Measurements from ENCODE around the gene SLC30A7.

Gene SLC30A7

DNA sequence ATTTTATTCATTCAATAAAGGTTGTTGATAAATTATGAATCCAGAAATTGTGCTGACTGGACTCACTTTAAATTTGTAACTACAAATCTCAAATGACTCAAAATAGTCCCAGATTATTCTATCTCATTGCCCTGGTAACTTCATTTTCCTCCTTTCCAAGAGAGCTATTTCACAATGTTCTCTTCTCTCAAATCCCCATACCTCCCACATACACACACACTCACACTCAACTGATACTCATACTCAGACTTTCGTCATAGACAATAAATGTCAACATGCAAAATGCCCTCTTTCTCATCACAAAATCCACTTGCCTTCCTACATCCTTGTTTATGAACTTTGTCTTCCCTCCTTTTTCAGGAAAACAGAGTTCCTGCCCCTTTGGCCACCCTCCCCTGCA is 34.5 kb upstream of the SLC30A7 start:
- no peak overlapping the region for H3K4me3 ChIP-seq (ENCODE audit: low read depth, low read length)
- no peak for DNase-seq (ENCODE audit: low read depth)
- TF ChIP-seq, protein P1, sequence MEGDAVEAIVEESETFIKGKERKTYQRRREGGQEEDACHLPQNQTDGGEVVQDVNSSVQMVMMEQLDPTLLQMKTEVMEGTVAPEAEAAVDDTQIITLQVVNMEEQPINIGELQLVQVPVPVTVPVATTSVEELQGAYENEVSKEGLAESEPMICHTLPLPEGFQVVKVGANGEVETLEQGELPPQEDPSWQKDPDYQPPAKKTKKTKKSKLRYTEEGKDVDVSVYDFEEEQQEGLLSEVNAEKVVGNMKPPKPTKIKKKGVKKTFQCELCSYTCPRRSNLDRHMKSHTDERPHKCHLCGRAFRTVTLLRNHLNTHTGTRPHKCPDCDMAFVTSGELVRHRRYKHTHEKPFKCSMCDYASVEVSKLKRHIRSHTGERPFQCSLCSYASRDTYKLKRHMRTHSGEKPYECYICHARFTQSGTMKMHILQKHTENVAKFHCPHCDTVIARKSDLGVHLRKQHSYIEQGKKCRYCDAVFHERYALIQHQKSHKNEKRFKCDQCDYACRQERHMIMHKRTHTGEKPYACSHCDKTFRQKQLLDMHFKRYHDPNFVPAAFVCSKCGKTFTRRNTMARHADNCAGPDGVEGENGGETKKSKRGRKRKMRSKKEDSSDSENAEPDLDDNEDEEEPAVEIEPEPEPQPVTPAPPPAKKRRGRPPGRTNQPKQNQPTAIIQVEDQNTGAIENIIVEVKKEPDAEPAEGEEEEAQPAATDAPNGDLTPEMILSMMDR (IDR thresholded peaks at IDR 0.05; ENCODE audit: insufficient read depth, low read depth, low read length, missing control alignments), result no peak

DNA sequence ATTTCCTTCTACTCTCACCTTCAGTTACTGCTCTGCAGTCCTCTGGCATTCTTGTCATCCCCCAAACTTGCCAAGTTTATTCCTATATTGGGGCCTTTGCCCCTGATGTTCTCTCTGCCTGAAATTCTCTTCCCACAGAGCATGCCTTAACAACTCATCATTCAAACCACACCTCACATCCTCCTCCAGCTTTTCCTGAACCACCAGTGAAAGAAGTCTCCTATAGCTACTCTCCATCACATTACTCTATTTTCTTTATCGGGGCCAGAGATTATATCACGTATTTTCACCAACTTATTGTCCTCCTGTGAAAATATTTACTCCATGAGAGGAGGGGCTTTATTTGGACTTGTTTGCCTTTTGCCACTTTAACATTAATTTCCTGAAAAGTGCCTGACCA is 33.3 kb upstream of the SLC30A7 start:
- TF ChIP-seq, protein P1 (IDR thresholded peaks at IDR 0.05; ENCODE audit: insufficient read depth, low read depth, low read length, missing control alignments), result no peak

DNA sequence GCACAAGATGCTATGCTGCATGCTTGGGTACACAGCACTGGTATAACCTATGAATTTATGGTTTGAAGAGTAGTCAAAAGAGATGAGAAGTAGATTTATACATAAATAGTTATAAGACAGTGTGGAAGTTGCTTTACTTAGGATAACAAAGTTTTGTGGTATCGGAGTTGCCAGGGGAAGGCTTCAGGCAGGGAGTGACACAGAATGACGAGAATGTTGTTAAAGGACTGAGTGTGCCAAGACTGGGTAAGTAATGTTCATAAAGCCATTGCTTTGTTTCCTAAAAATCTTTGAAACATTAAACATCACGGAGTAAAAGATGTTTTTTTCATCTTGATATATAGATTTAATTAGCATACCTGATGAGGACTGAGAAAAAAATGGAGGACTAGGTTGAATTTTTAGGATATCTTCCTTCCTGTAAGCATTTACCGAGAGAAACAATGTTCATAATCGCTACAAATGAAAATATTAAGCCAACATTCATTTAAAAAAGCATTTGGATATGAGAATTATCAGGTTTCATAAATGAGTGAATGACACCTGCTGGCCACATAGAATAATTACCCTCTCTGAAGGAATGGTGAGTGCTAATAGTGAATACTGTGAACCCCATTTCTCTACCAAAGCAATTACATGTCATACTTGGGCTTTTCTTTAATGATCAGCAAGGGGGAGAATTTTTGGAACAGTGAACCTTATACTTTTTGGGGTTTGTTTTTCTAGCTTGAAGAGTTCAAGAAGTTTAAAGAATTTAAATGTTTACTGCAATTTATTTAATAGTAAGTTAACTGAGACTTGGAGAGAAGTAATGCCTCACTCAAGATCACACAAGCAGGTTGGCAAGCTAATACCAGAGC is 29.6 kb upstream of the SLC30A7 start:
- TF ChIP-seq, protein P1 (IDR thresholded peaks at IDR 0.05; ENCODE audit: insufficient read depth, low read depth, low read length, missing control alignments), result peak; percentile 32
- no peak overlapping the region for H3K4me3 ChIP-seq (ENCODE audit: low read depth, low read length)
- DNase-seq (ENCODE audit: low read depth), result peak; percentile 34

More for the DNA sequence above, 33.3 kb upstream of the SLC30A7 start:
- H3K4me3 ChIP-seq (ENCODE audit: low read depth, low read length), result no peak overlapping the region
- DNase-seq (ENCODE audit: low read depth), result no peak

DNA sequence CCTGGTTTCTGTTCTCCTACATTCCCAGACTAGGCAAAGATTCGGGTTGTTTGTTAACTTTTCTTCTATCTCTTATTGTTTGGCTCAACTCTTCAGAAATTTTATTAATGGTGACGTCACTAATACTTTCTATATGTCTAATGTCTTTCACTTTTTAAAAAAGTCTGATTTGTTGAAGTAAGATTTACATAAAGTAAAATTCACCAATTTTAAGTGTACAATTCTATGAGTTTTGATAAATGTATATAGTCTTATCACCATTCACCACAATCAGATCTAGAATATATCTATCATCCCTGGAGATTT is 29.0 kb upstream of the SLC30A7 start:
- no peak overlapping the region for H3K4me3 ChIP-seq (ENCODE audit: low read depth, low read length)
- TF ChIP-seq, protein P1 (IDR thresholded peaks at IDR 0.05; ENCODE audit: insufficient read depth, low read depth, low read length, missing control alignments), result no peak
- no peak for DNase-seq (ENCODE audit: low read depth)

DNA sequence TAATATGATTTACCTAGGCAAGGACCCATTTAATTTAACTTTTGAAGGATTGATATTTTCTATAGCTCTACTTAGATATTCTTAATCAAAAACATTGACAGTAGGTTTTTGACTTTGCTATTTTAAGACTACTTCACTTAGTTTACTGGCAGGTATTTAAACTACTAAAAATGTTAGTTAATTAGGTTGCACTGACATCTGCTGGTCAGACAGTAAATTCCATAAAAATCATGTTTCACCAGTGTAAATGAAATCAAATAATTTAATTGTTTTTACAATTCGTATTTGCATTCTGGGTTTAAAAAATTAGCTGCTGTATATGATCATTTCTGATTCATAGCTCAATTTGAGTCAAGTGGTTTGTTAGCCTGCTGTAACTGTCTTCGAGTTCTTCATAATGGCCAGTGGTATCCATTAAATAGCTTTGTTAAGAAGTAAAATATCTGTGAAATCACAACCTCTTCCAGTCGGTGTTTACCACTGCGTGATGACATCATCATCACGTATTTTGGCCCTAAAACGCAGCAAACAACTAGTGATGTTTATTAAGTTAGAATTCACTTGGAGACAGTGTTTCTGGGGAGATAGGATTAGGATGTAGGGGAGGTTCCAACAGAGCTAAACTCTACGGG is 27.4 kb upstream of the SLC30A7 start:
- peak; percentile 54 for DNase-seq (ENCODE audit: low read depth)
- no peak overlapping the region for H3K4me3 ChIP-seq (ENCODE audit: low read depth, low read length)
- TF ChIP-seq, protein P1 (IDR thresholded peaks at IDR 0.05; ENCODE audit: insufficient read depth, low read depth, low read length, missing control alignments), result peak; percentile 44

DNA sequence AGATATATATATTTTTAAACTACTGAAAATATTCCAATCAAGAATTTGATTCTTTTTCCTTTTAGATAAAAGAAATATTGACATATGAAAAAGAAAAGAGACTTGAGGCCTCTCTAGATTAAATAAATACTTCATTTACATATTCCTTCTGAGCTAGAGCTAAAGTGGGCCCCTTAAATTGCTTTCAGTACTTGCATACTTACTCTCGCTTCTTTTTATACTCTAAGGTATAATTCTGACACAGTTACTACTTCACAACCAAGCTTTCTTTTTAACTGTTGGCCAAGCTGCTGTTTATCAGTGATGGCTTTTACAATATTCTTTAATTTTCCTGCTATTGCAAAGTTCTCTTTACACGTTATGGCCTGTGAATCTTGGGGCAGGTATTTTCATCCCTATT is 25.9 kb upstream of the SLC30A7 start:
- peak; percentile 5 for DNase-seq (ENCODE audit: low read depth)
- H3K4me3 ChIP-seq (ENCODE audit: low read depth, low read length), result no peak overlapping the region
- TF ChIP-seq, protein P1 (IDR thresholded peaks at IDR 0.05; ENCODE audit: insufficient read depth, low read depth, low read length, missing control alignments), result no peak

All from GM12865 (cell line).